ENCODE results near the gene ITPK1. TPM values are rescaled to one million over a fixed set of nuclear protein-coding genes. Genes with fewer than 3 reads are reported as not detected.

Gene ITPK1
- total and polyA plus RNA-seq, 2 experiments from 2014 or later = 35.9 to 101 TPM

GRCh38 chr14:92954933-92955332 is 160.8 kb downstream of the ITPK1 start (continued):
- no peak for TF ChIP-seq ZNF462 (CRISPR knock-in tag; IDR thresholded peaks at IDR 0.05)
- no peak for TF ChIP-seq EZH2phosphoT487 (IDR thresholded peaks at IDR 0.05; ENCODE audit: unreplicated experiment)
- TF ChIP-seq ZNF114 (CRISPR knock-in tag; IDR thresholded peaks at IDR 0.05) = no peak
- TF ChIP-seq ETS1 (IDR thresholded peaks at IDR 0.05) = no peak

GRCh38 chr14:92953526-92953925 is 162.2 kb downstream of the ITPK1 start:
- H3K27me3 ChIP-seq (ENCODE audit: insufficient read depth) = no peaks in the 10 kb centered on the region
- no peaks in the 10 kb centered on the region; the same call in 1 of the 2 replicates for H4K20me1 ChIP-seq (replicated peaks; ENCODE audit: insufficient read depth)
- no peaks in the 10 kb centered on the region for H3K79me2 ChIP-seq (replicated peaks; ENCODE audit: insufficient read depth)
- Mint-ChIP-seq H3K4me1 (peaks cover 8% of the 10 kb centered on the region; the same call in 2 of the 3 replicates), H3K27me3 (ENCODE audit: insufficient read depth, low read depth, poor library complexity) (peaks cover 8% of the 10 kb centered on the region), H3K4me3 (no peak overlapping the region), H3K9me3 (no peaks in the 10 kb centered on the region), H3K27ac (no peak overlapping the region), H3K36me3 (ENCODE audit: low read depth) (peaks cover 41% of the 10 kb centered on the region)
- no peak overlapping the region for H3K4me2 ChIP-seq
- no peaks in the 10 kb centered on the region for H3K9me2 ChIP-seq (ENCODE audit: insufficient read depth)
- no peak overlapping the region for H3K27ac ChIP-seq (ENCODE audit: low read depth)
- H2AFZ ChIP-seq = no peak overlapping the region
- no peaks in the 10 kb centered on the region; the same call in 1 of the 2 replicates for H3K36me3 ChIP-seq (ENCODE audit: insufficient read depth)
- H3K4me1 ChIP-seq (ENCODE audit: insufficient read depth) = peaks cover 7% of the 10 kb centered on the region; the same call in 1 of the 2 replicates
- H3K4me3 ChIP-seq = no peak overlapping the region
- no peaks in the 10 kb centered on the region for H3F3A ChIP-seq (replicated peaks; ENCODE audit: low read depth)
- ATAC-seq = no peak
- DNase-seq (ENCODE audit: low spot score) = no peak
- no peak for TF ChIP-seq CREB1 (CRISPR knock-in tag; IDR thresholded peaks at IDR 0.05; ENCODE audit: low read depth)
- TF ChIP-seq ZNF462 (CRISPR knock-in tag; IDR thresholded peaks at IDR 0.05) = no peak

All from GM23338 (cell line).